Right atrium auricular region (tissue), 2 donors: ENCODE data around the gene RCBTB1. TPM values are rescaled to one million over a fixed set of nuclear protein-coding genes. Genes with fewer than 3 reads are reported as not detected.
"Not testable (repeated sequence)": the region's sequence is repeated elsewhere in the genome, so short reads cannot be mapped to it uniquely, and the experiment has no call there.

Source experiments
- DNase-seq: peaks from one replicate; pipeline ENCODE4 v3.0.0-alpha.2; 2019; ENCODE audit warnings: low spot score
- H3K27ac ChIP-seq, 2 donors: fragments of 200-600 bp; sonication (generic); 1 replicate in 1 of 2; 2 replicates in 1 of 2; pipeline ENCODE4 v1.5.1; 2016 to 2019
- H3K27me3 ChIP-seq, 2 donors: fragments of 200-600 bp; sonication (generic); one replicate each; pipeline versions ENCODE4 v1.5.1 to v1.6.0; 2017 to 2019
- H3K36me3 ChIP-seq: fragments of 200-600 bp; sonication (generic); one replicate; pipeline ENCODE4 v1.5.1; 2016
- H3K4me1 ChIP-seq, 2 donors: fragments of 200-600 bp; sonication (generic); one replicate each; pipeline versions ENCODE4 v1.5.1 to v1.6.0; 2017 to 2019
- H3K4me3 ChIP-seq, 2 donors: fragments of 200-600 bp; sonication (generic); 1 replicate in 1 of 2; 2 replicates in 1 of 2; pipeline ENCODE4 v1.5.1; 2017 to 2019; ENCODE audit warnings: mild to moderate bottlenecking in 1 of 2, moderate library complexity in 1 of 2
- H3K9me3 ChIP-seq, 2 donors: fragments of 200-600 bp; sonication (generic); one replicate each; pipeline ENCODE4 v1.5.1; 2019
- total RNA-seq, 2 donors: library from RNA; depleted of rRNA; stranded (reverse); fragments of >200 nt; gene quantifications; one replicate each; pipeline ENCODE4 v1.1.0, GENCODE V29; 2016
- TF ChIP-seq, protein P1 (sequence below), 2 donors: fragments of 200-600 bp; sonication (generic); IDR thresholded peaks; one replicate each; pipeline ENCODE4 v1.5.1; 2019; ENCODE audit warnings: antibody characterized with exemption in 2 of 2

RCBTB1 gene
- total RNA-seq, 2 donors from 2014 or later = 8.9 to 19.6 TPM

DNA sequence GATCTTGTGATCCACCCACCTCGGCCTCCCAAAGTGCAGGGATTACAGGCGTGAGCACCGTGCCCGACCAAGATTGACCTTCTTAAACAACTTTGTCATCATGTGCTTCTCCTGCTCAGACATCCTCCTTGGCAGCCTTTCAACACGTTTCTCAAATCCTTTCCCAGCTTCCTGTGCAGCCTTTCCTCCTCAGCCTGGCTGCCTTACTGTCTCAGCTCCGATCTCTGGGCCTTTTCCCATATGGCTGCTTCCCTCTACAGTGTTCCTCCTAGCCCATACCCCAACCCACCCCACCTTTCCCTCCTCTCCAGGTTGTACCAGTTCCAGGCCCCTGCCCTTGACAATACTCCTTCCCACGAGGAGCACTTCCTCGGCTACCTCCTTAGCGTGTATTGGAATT lies 82.4 kb downstream of the RCBTB1 start:
- Histone ChIP-seq H3K4me1 (no peaks in the 10 kb centered on the region), H3K4me3 (no peak overlapping the region), H3K27me3 (no peaks in the 10 kb centered on the region), H3K27ac (no peak overlapping the region), H3K9me3 (no peaks in the 10 kb centered on the region), H3K36me3 (no peaks in the 10 kb centered on the region)
- DNase-seq = no peak
- TF ChIP-seq, protein P1, sequence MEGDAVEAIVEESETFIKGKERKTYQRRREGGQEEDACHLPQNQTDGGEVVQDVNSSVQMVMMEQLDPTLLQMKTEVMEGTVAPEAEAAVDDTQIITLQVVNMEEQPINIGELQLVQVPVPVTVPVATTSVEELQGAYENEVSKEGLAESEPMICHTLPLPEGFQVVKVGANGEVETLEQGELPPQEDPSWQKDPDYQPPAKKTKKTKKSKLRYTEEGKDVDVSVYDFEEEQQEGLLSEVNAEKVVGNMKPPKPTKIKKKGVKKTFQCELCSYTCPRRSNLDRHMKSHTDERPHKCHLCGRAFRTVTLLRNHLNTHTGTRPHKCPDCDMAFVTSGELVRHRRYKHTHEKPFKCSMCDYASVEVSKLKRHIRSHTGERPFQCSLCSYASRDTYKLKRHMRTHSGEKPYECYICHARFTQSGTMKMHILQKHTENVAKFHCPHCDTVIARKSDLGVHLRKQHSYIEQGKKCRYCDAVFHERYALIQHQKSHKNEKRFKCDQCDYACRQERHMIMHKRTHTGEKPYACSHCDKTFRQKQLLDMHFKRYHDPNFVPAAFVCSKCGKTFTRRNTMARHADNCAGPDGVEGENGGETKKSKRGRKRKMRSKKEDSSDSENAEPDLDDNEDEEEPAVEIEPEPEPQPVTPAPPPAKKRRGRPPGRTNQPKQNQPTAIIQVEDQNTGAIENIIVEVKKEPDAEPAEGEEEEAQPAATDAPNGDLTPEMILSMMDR (IDR thresholded peaks at IDR 0.05) = no peak

DNA sequence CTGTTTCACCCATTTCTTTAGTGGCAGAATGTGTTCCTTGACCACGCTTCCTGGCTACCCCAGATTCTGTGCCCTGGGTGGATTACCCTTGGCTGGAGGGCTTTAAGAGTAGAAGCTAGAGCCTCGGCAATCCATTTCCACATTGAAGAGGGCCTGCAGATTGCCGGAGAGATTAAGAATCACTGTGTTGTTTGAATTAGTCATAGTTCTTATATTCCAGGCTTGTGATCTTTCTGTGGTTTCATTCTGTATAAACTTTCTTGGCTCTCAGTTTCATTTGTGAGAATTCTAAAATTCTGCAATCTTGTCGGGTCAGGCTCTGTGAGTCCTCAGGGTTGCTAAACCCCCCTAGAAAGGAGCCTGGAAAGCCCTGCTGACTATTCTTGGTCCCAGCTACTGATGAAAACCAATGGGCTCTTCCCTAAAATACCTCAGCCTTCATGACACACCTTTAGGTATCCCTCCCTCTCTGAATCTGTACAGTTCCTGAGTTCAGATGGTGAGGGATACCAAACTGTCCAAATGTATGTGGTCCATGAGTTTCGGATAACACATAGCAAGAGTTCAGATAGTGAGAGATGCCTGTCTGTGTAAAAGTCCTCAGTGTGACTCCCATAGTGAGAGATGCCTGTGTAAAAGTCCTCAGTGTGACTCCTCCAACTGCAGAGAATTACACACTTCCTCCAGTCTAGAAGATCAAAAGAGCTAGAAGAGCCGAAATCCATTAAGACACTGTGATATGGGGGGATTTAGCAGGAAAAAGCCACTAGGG lies 85.3 kb downstream of the RCBTB1 start:
- H3K4me1 ChIP-seq = peaks cover 0 to 1% of the 10 kb centered on the region in 2 donors
- H3K27me3 ChIP-seq = no peaks in the 10 kb centered on the region
- no peaks in the 10 kb centered on the region for H3K9me3 ChIP-seq
- no peaks in the 10 kb centered on the region for H3K36me3 ChIP-seq
- DNase-seq = no peak
- no peak overlapping the region for H3K27ac ChIP-seq
- TF ChIP-seq, protein P1 (IDR thresholded peaks at IDR 0.05) = no peak
- no peak overlapping the region for H3K4me3 ChIP-seq

DNA sequence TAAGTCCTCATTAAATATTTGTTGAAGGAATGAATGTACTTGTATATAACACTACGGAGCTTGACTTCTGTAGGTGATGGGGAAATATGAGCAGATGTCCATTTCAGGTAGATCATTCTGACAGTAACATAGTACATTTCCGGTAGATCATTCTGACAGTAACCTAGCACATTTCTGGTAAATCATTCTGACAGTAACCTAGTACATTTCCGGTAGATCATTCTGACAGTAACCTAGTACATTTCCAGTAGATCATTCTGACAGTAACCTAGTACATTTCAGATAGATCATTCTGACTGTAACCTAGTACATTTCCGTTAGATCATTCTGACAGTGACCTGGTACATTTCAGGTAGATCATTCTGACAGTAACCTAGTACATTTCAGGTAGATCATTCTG lies 87.2 kb downstream of the RCBTB1 start:
- H3K9me3 ChIP-seq = no peaks in the 10 kb centered on the region
- TF ChIP-seq, protein P1 (IDR thresholded peaks at IDR 0.05) = no peak
- H3K4me3 ChIP-seq = no peak overlapping the region
- peaks cover 0 to 10% of the 10 kb centered on the region in 2 donors for H3K4me1 ChIP-seq
- H3K27me3 ChIP-seq = no peaks in the 10 kb centered on the region
- H3K36me3 ChIP-seq = no peaks in the 10 kb centered on the region
- H3K27ac ChIP-seq = no peak overlapping the region
- DNase-seq = no peak

DNA sequence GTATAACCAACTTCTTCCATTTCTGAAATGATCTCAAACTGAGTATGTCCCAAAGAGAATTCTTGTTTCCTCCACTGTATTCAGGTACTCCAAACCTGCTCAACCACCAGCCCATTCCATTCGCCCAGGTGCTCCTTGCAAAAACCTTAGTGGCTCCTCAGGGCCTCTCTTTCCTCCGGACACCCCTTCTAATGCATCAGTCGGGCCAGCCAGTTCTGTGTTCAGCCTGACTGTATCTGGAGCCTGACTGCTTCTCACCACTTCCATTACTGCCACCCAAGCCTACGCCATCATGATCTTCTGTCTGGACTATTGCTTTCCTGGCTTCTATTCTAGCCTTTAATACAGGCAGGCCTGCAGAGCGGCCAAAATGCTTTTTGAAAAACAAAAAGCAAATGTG lies 88.1 kb downstream of the RCBTB1 start:
- H3K4me3 ChIP-seq = no peak overlapping the region

DNA sequence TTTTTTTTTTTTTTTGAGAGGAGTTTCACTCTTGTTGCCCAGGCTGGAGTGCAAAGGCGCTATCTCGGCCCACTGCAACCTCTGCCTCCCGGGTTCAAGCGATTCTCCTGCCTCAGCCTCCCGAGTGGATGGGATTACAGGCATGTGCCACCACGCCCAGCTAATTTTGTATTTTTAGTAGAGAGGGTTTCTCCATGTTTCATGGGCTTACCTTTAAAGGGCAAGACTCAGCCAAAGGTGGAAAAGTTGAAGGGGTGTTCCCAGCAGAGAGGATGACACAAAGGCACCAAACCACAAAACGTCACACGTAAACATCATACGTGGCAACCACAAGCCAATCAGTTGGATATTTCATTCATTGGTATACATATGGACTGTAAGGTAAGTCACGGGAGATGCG lies 88.5 kb downstream of the RCBTB1 start:
- H3K4me3 ChIP-seq, DNase-seq, H3K27me3 ChIP-seq, H3K36me3 ChIP-seq, H3K9me3 ChIP-seq: not testable (repeated sequence)
- Histone ChIP-seq H3K4me1 (peaks cover 0 to 10% of the 10 kb centered on the region in 2 donors), H3K27ac (peak overlapping the region; percentile 90 to 92)

More for the DNA sequence above, 88.1 kb downstream of the RCBTB1 start:
- no peak for DNase-seq
- peaks cover 0 to 10% of the 10 kb centered on the region in 2 donors for H3K4me1 ChIP-seq
- H3K9me3 ChIP-seq = no peaks in the 10 kb centered on the region
- peak overlapping the region in 1 of 2 donors; percentile 90 for H3K27ac ChIP-seq
- TF ChIP-seq, protein P1 (IDR thresholded peaks at IDR 0.05) = no peak
- H3K36me3 ChIP-seq = no peaks in the 10 kb centered on the region
- H3K27me3 ChIP-seq = no peaks in the 10 kb centered on the region

DNA sequence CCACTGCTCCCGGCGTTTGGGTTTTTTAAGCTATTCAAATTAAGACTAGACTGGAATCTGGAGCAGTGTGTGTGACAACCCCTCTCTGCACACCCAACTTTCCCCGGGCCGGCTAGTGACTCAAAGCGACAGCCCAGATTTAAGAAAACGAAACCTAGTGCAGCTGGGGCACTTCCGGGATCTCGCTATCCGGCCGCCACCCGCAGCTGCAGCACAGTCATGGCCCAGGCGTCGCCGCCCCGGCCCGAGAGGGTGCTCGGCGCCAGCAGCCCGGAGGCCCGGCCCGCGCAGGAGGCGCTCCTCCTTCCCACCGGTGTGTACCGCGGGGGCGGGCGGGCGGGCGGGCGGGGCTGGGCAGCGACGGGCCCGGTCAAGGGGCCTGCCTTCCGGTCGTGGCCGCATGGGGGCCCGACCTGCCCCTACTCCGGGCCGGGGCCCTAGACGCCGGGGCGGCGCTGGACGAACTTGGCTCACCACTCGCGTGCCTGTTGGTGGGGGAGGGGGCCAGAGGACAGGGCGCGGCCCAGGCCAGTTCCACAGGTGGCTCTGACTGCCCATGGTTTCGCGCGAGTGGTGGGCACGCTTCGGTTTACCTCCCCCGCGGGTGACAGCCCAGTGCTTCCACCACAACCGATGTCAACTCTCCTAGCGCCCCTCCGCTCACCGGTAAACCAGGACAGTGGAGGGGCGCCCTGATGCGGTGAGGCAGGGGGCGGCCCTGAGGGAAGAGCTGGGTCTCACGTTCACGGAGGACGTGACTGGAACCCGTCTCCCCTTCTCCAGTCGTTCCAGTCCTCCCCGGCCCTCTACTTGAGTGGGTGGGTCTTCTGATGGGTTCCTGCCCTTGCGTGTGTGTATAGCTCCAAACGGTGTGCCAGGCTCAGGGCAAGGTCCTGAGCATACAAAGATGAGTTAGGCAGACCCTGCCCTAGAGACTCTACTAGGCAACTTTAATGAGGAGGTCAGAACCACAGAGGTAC lies 89.3 kb downstream of the RCBTB1 start, which contains the start of gene PHF11:
PHF11 (plus strand) TSS at position 171 of the 980 bp plus-strand sequence; CDS start at position 220, 49 bp downstream.
- Histone ChIP-seq H3K4me1 (peaks cover 0 to 10% of the 10 kb centered on the region in 2 donors), H3K27me3 (no peaks in the 10 kb centered on the region), H3K27ac (peak within 1 kb of the TSS; percentile 90 to 92), H3K9me3 (no peaks in the 10 kb centered on the region), H3K4me3 (peak within 1 kb of the TSS; percentile 51 to 69), H3K36me3 (no peaks in the 10 kb centered on the region)
- peak; percentile 88 for DNase-seq
- TF ChIP-seq, protein P1 (IDR thresholded peaks at IDR 0.05) = peak in 1 of 2 donors; percentile 50
